GM19035 (cell line): ENCODE results near the gene SH2D5.
A peak's percentile ranks its signal among the peaks of the same experiment; 100 is the strongest.
"Not testable (repeated sequence)": the region's sequence is repeated elsewhere in the genome, so short reads cannot be mapped to it uniquely, and the experiment has no call there.

Source experiments
- ATAC-seq: cut with Tn5 transposase; IDR thresholded peaks from one replicate; pipeline ENCODE4 v1.9.1; 2021; ENCODE audit not compliant: unreplicated experiment

Gene SH2D5

GRCh38 chr1:20696397-20697333 lies 35.8 kb downstream of the SH2D5 start:
- peak; percentile 69 for ATAC-seq

GRCh38 chr1:20695515-20695914 lies 37.0 kb downstream of the SH2D5 start:
- no peak for ATAC-seq

DNA sequence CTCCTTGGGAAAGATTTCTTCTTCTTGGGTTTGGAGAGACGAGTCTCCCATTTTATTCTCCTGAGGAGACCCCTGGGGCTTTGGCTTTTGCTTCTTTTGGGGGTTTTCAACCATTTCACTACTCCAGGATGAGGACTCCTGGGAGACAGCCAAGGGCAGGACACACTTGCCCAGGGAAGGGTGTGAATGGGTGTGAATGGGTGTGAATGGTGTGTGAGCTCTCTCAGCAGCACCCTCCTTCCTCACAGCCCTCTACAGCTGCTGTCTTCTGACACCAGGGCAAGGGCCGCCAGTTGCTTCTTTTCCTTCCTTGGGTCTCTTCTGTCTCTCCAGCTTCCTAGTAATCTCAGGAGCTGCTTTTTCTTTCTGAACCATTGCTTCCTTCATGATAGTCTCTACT lies 38.9 kb downstream of the SH2D5 start:
- no peak for ATAC-seq

- ATAC-seq = no peak
These were observed 40.6 kb downstream of the SH2D5 start for GRCh38 chr1:20691872-20692271.

GRCh38 chr1:20689645-20690056 lies 42.9 kb downstream of the SH2D5 start:
- no peak for ATAC-seq

GRCh38 chr1:20686883-20687725 lies 45.4 kb downstream of the SH2D5 start:
- ATAC-seq = no peak

GRCh38 chr1:20685741-20686140 lies 46.8 kb downstream of the SH2D5 start:
- ATAC-seq = no peak

DNA sequence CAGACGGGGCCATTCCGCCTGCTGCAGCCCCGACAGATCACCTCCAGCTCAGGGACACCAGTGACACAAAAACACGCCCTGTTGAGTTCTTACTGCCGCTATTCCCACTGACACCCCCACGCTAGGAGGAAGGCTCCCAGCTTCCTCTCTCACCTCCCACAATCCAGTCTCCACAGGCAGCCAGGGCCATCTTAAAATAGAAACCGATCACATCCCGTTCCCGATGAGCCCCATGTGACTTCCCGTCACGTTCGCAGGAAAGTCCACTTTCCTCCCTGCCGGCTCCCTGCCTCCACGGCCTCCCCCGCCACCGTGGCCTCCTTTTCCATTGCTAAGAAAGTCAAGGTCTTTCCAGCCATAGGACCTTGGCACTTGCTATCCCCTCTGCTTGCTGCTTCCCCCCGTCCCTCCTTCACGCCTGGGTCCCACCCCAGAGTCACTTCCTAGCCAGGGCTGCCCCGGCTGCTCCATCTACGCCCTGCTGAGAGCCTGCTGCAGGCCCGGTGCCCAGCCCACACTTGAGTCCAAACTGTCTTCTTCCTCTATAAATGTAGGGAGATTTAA lies 47.3 kb downstream of the SH2D5 start:
- no peak for ATAC-seq

DNA sequence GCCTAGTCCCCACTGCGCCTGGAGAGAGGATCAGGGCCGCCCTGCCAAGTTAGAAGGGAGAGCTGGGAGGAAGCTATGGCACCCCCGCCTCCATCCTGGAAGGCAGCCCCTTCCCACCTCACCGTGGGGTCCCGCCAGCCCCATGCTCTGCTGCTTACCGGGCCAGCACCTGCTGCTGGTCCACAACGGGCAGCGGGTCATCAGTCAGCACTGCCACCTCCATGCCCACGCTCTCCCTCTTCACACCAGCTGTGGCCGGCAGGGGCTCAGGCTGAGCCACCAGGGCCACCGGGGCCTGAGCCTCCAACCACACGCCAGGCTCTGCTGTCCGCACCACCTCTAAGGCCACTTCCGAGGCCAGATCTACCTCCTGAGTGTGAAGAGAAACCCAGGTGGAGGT lies 47.9 kb downstream of the SH2D5 start:
- ATAC-seq = no peak

DNA sequence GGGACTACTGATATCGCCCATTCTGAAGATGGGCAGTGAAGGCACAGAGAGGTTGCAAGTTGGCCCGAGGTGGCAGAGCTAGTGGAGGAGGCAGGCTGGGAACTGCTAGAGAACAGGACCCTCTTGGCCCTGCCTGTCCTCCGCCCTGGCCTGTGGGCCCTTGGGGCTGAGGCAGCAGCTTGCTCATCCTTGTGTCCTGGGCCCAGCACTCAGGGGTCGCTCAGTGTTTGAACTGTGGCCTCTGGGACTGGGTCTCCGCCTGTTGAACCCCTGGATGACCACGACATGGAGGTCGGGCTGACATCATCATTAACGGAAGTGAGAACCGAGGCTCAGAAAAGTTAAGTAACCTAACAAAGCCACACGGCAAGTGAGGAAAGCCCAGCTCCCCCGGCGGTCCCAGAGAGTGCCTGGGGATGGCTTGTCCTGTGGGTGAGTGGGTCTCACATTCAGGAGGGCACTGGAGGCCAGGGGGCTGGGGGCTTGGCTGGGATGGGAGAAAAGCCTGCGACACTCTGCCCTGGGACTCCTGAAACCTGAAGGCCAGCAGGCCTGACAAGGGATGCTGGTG lies 48.4 kb downstream of the SH2D5 start:
- ATAC-seq = no peak

- no peak for ATAC-seq
These were observed 48.9 kb downstream of the SH2D5 start for GRCh38 chr1:20683614-20684013.

DNA sequence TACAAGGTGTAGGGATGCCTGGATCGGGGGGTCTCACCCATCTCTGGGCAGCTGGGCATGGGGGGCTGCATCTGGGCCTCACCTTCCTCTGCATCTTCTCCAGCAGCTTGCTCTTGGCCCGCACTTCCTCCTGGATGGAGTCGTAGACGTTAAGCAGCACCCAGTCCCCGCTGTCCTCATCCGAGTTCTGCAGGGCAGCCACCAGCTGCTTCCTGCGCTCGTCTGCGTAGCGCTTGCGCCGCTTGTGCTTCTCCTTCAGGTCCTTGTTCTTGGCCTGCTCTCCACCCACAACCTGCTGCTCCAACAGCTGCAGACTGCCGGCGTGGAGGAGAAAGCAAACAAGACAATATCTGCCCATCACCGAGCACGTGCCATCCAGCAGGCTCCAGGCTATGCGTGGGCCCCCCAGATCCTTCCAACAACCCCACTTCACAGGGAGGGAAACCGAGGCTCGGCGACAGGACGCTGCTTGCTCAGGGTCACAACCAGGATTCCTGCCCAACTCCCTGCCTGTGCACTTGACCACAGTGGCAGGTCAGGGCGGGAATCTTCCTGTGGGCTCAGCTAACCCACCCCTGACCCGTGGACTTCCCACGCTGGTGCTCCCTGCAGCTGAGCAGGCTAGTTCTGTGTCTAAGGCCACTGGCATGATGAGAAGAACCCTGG lies 49.8 kb downstream of the SH2D5 start:
- no peak for ATAC-seq

GRCh38 chr1:20681999-20682398 lies 50.5 kb downstream of the SH2D5 start:
- no peak for ATAC-seq

DNA sequence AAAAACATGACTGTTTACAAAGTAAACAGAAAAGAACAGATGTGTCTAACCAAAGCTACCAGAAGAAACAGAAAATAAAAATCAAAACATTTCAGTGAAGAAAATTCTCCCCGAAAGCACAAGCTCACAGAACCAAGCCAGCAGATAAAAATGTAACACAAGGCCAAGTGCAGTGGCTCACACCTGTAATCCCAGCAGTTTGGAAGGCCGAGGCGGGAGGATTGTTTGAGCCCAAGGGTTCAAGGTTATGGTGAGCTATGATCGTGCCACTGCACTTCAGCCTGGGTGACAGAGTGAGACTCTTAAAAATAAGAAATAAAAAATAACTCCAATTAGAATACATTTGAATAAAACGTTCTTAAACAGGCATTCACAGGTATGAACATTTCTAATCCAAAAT lies 52.2 kb downstream of the SH2D5 start:
- no peak for ATAC-seq

GRCh38 chr1:20678599-20678998 lies 53.9 kb downstream of the SH2D5 start:
- no peak for ATAC-seq

- ATAC-seq = not testable (repeated sequence)
These were observed 58.9 kb downstream of the SH2D5 start for GRCh38 chr1:20673626-20674025.

- ATAC-seq = no peak
These were observed 60.3 kb downstream of the SH2D5 start for GRCh38 chr1:20672265-20672632.

GRCh38 chr1:20670936-20671335 lies 61.6 kb downstream of the SH2D5 start:
- no peak for ATAC-seq
